ENCODE data around the gene NFU1. TPM values are rescaled to one million over a fixed set of nuclear protein-coding genes. Genes with fewer than 3 reads are reported as not detected.

NFU1 gene
- polyA plus RNA-seq, 1 donor (not counting 4 experiments of a cell fraction or from before 2014, with no cell fraction given) = 53.7 TPM

DNA sequence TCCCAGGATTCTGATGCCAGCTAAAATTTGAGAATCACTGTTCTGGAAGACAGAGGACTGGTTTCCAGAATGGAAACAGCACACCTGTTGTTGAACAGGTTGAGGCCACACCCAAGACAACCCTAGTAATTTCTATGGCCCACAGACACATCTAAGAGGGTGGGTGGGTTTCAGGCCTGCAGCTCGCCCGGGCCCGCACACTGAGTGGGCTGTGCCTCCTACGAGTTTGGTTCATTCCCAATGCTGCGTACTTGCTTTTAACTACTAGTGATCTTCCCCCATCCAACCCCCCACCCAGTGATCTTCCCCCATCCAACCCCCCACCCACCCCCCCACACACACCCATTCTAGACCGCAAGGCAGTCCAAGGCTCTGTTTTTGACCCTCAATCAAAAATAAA, 1.3 kb upstream of the NFU1 start:
- Histone ChIP-seq H3K9ac (ENCODE audit: control insufficient read depth, extremely low read depth, insufficient read depth, low read length) (no peak overlapping the region), H2AFZ (ENCODE audit: control insufficient read depth, low read length) (no peak overlapping the region)
- TF ChIP-seq, protein P1, sequence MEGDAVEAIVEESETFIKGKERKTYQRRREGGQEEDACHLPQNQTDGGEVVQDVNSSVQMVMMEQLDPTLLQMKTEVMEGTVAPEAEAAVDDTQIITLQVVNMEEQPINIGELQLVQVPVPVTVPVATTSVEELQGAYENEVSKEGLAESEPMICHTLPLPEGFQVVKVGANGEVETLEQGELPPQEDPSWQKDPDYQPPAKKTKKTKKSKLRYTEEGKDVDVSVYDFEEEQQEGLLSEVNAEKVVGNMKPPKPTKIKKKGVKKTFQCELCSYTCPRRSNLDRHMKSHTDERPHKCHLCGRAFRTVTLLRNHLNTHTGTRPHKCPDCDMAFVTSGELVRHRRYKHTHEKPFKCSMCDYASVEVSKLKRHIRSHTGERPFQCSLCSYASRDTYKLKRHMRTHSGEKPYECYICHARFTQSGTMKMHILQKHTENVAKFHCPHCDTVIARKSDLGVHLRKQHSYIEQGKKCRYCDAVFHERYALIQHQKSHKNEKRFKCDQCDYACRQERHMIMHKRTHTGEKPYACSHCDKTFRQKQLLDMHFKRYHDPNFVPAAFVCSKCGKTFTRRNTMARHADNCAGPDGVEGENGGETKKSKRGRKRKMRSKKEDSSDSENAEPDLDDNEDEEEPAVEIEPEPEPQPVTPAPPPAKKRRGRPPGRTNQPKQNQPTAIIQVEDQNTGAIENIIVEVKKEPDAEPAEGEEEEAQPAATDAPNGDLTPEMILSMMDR (optimal IDR thresholded peaks at IDR 0.05 in 1 of 3, IDR thresholded peaks at IDR 0.05 in 1 of 3, conservative IDR thresholded peaks at IDR 0.05 in 1 of 3; ENCODE audit: extremely low read depth in 1 of 3, insufficient read depth in 2 of 3, low read length in 3 of 3) = no peak
- no peak for TF ChIP-seq EZH2 (IDR thresholded peaks at IDR 0.05; ENCODE audit: low read length)

DNA sequence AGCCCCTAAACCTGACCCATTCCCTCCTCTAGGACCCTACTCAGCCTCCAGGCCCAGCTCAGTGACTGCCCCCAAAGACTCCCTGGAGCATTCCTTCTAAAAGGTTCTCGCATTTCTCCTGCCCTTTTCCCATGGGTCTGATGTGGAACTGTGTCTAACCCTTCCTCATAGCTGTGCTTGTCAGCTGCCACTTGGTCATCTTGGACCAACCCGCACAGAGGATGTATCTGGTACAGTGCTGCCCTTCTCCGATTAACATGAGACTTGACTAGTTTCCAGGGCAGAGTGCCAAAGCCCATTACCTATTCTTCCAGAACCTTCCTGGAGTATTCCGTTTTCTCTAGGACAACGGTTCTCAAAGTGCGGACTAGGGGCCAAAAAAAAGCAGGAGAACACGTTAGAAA, 518 bp upstream of the NFU1 start:
- no peak for FAIRE-seq

More for the DNA sequence above, 1.3 kb upstream of the NFU1 start:
- H3K27me3 ChIP-seq (ENCODE audit: control insufficient read depth, extremely low read depth, insufficient read depth, low read length) = no peaks in the 10 kb centered on the region
- H3K9me1 ChIP-seq (ENCODE audit: control insufficient read depth, extremely low read depth, insufficient read depth, low read length) = no peaks in the 10 kb centered on the region
- peaks cover 14% of the 10 kb centered on the region for H3K4me1 ChIP-seq (ENCODE audit: control insufficient read depth, extremely low read depth, insufficient read depth, low read length)
- H3K4me3 ChIP-seq (ENCODE audit: control insufficient read depth in 2 of 3, extremely low read depth in 1 of 3, insufficient read depth in 2 of 3, low read depth in 1 of 3, low read length in 3 of 3) = no peak overlapping the region
- no peak for FAIRE-seq
- peaks cover 2% of the 10 kb centered on the region for H3K9me3 ChIP-seq (ENCODE audit: control insufficient read depth, low read depth, low read length)
- H3K27ac ChIP-seq (ENCODE audit: control insufficient read depth, insufficient read depth, low read length) = no peak overlapping the region
- H4K20me1 ChIP-seq (ENCODE audit: control insufficient read depth, extremely low read depth, insufficient read depth, low read length) = no peaks in the 10 kb centered on the region
- no peak for DNase-seq (ENCODE audit: low read depth, low spot score)
- no peaks in the 10 kb centered on the region for H3K36me3 ChIP-seq (ENCODE audit: control insufficient read depth in 2 of 2, extremely low read depth in 1 of 2, insufficient read depth in 2 of 2, low read length in 2 of 2)
- dilution Hi-C loops (cut with MboI; ENCODE audit: extremely low pct_ligation_motif_present, low sequenced_read_pairs) = no loop called here
- H3K79me2 ChIP-seq (ENCODE audit: control insufficient read depth, insufficient read depth, low read length) = peaks cover 20% of the 10 kb centered on the region
- H3K4me2 ChIP-seq (ENCODE audit: control insufficient read depth, extremely low read depth, insufficient read depth, low read depth, low read length) = no peak overlapping the region

More for the DNA sequence above, 518 bp upstream of the NFU1 start:
- Histone ChIP-seq H3K36me3 (ENCODE audit: control insufficient read depth in 2 of 2, extremely low read depth in 1 of 2, insufficient read depth in 2 of 2, low read length in 2 of 2) (no peaks in the 10 kb centered on the region), H3K9me3 (ENCODE audit: control insufficient read depth, low read depth, low read length) (peaks cover 2% of the 10 kb centered on the region), H3K4me3 (ENCODE audit: control insufficient read depth in 2 of 3, extremely low read depth in 1 of 3, insufficient read depth in 2 of 3, low read depth in 1 of 3, low read length in 3 of 3) (peak overlapping the region; percentile 68 to 97 (median 87)), H3K4me2 (ENCODE audit: control insufficient read depth, extremely low read depth, insufficient read depth, low read depth, low read length) (peak overlapping the region; percentile 85), H3K9ac (ENCODE audit: control insufficient read depth, extremely low read depth, insufficient read depth, low read length) (peak overlapping the region; percentile 84), H4K20me1 (ENCODE audit: control insufficient read depth, extremely low read depth, insufficient read depth, low read length) (no peaks in the 10 kb centered on the region), H3K79me2 (ENCODE audit: control insufficient read depth, insufficient read depth, low read length) (peaks cover 20% of the 10 kb centered on the region), H3K27me3 (ENCODE audit: control insufficient read depth, extremely low read depth, insufficient read depth, low read length) (no peaks in the 10 kb centered on the region), H3K27ac (ENCODE audit: control insufficient read depth, insufficient read depth, low read length) (peak overlapping the region; percentile 94), H3K9me1 (ENCODE audit: control insufficient read depth, extremely low read depth, insufficient read depth, low read length) (no peaks in the 10 kb centered on the region), H2AFZ (ENCODE audit: control insufficient read depth, low read length) (peak overlapping the region; percentile 99), H3K4me1 (ENCODE audit: control insufficient read depth, extremely low read depth, insufficient read depth, low read length) (peaks cover 14% of the 10 kb centered on the region)
- no peak for DNase-seq (ENCODE audit: low read depth, low spot score)
- no peak for TF ChIP-seq EZH2 (IDR thresholded peaks at IDR 0.05; ENCODE audit: low read length)
- TF ChIP-seq, protein P1 (optimal IDR thresholded peaks at IDR 0.05 in 1 of 3, IDR thresholded peaks at IDR 0.05 in 1 of 3, conservative IDR thresholded peaks at IDR 0.05 in 1 of 3; ENCODE audit: extremely low read depth in 1 of 3, insufficient read depth in 2 of 3, low read length in 3 of 3) = no peak
- dilution Hi-C loops (cut with MboI; ENCODE audit: extremely low pct_ligation_motif_present, low sequenced_read_pairs) = no loop called here
